ENCODE data around the gene KRT33B.

KRT33B gene

GRCh38 chr17:41315814-41316445, 53.7 kb downstream of the KRT33B start:
- TF ChIP-seq CTCF (IDR thresholded peaks at IDR 0.05): no peak

DNA sequence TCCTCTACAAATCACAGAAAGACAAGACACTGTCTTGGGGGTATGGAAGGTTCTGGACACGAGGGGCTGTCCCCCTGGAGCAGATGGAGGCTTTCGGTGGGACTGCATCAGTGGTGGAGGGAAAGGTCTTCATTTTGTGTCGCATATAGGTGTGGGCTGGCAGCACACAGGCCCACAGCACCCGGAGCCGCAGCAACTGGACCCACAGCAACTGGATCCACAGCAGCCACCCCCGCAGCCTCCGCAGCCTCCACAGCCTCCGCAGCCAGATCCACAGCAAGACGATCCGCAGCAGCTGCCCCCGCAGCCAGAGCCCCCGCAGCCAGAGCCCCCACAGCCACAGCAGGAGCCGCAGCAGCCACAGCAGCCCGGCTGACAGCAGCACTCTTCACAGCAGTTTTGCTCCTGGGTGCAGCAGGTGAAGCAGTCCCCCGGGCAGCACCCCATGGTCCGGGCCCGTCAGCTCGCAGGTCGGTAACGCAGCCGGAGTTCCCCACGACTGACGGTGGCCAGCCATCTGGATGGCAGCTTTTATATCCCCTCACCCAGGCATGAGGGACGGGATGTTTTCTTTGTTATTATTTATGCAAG, 54.3 kb downstream of the KRT33B start, which contains the start of gene KRTAP17-1:
TSS of gene KRTAP17-1 (minus strand) at position 507 of the 591 bp plus-strand sequence. CDS start at position 447, 60 bp downstream.
- TF ChIP-seq CTCF (IDR thresholded peaks at IDR 0.05): no peak
